H1 (cell line): Measurements from ENCODE around the gene AFAP1L2. TPM values are rescaled to one million over a fixed set of nuclear protein-coding genes. Genes with fewer than 3 reads are reported as not detected.

Source experiments
- polyA plus RNA-seq, 7 experiments: library from polyadenylated mRNA; depleted of rRNA in 3 of 7; stranded (reverse) in 5 of 7; unstranded in 2 of 7; fragments of >200 nt in 5 of 7; fragments of 200-250 nt in 2 of 7; gene quantifications; 1 replicate in 5 of 7; 2 replicates in 1 of 7; 4 replicates in 1 of 7; pipeline versions ENCODE4 v1.2.1 to v1.2.3, GENCODE V29; 2011 to 2013; ENCODE audit warnings: missing spikeins in 2 of 7, mixed read lengths in 2 of 7
- total RNA-seq: library from RNA; stranded (reverse); fragmentation: NEBNext Ultra II Directional; extraction: Animal tissue kit (Norgen Biotek cat#: 25700); gene quantifications from 2 replicates; pipeline ENCODE4 v1.2.1, GENCODE V29; 2021
- TF ChIP-seq, protein P1 (sequence below): IDR thresholded peaks from 2 replicates; pipeline ENCODE4 v1.6.1; 2012; ENCODE audit warnings: inconsistent platforms

AFAP1L2 gene
- total and polyA plus RNA-seq, 2 of the 8 experiments (the other 6 are each of a cell fraction or from before 2014, with no cell fraction given), result 3.9 to 6.4 TPM

GRCh38 chr10:114256008-114256765, 148.1 kb downstream of the AFAP1L2 start (continued):
- TF ChIP-seq, protein P1, sequence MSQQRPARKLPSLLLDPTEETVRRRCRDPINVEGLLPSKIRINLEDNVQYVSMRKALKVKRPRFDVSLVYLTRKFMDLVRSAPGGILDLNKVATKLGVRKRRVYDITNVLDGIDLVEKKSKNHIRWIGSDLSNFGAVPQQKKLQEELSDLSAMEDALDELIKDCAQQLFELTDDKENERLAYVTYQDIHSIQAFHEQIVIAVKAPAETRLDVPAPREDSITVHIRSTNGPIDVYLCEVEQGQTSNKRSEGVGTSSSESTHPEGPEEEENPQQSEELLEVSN, result no peak
